ENCODE measurements around the gene SPATA46. TPM values are rescaled to one million over a fixed set of nuclear protein-coding genes. Genes with fewer than 3 reads are reported as not detected.

SPATA46 gene
- total RNA-seq, 1 donor from 2014 or later, result not detected

DNA sequence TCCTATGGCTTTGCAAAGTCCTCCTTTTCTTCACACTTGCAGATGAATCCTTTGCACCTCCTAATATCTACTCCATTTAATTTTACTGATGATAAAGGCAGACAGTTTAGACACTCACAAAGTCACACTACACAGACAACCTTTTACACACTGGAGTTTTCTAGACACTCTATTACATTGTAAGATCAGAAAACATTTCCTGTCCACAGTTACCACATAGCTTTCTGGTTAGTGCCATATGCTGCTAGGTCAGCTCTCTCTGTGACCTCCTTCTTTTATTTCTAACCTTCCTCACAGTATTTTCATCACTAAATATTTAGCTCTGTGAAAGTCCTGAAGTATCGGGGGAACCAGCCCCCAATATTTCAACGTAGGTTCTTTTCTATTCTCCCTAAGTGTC lies 30.2 kb upstream of the SPATA46 start:
- no peak overlapping the region for H3K27ac Mint-ChIP-seq (ENCODE audit: unreplicated experiment)

GRCh38 chr1:162405800-162406199 lies 29.1 kb upstream of the SPATA46 start:
- Mint-ChIP-seq H3K27me3 (ENCODE audit: unreplicated experiment) (peaks cover 2% of the 10 kb centered on the region), H3K4me3 (ENCODE audit: unreplicated experiment) (no peak overlapping the region), H3K4me1 (ENCODE audit: unreplicated experiment) (peaks cover 8% of the 10 kb centered on the region), H3K27ac (ENCODE audit: unreplicated experiment) (no peak overlapping the region), H3K36me3 (ENCODE audit: unreplicated experiment) (no peaks in the 10 kb centered on the region), H3K9me3 (ENCODE audit: unreplicated experiment) (no peaks in the 10 kb centered on the region)
- no peak for DNase-seq (ENCODE audit: extremely low spot score, unreplicated experiment)
- TF ChIP-seq, protein P1, sequence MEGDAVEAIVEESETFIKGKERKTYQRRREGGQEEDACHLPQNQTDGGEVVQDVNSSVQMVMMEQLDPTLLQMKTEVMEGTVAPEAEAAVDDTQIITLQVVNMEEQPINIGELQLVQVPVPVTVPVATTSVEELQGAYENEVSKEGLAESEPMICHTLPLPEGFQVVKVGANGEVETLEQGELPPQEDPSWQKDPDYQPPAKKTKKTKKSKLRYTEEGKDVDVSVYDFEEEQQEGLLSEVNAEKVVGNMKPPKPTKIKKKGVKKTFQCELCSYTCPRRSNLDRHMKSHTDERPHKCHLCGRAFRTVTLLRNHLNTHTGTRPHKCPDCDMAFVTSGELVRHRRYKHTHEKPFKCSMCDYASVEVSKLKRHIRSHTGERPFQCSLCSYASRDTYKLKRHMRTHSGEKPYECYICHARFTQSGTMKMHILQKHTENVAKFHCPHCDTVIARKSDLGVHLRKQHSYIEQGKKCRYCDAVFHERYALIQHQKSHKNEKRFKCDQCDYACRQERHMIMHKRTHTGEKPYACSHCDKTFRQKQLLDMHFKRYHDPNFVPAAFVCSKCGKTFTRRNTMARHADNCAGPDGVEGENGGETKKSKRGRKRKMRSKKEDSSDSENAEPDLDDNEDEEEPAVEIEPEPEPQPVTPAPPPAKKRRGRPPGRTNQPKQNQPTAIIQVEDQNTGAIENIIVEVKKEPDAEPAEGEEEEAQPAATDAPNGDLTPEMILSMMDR (IDR thresholded peaks at IDR 0.05), result no peak

More for the DNA sequence above, 30.2 kb upstream of the SPATA46 start:
- Mint-ChIP-seq H3K4me3 (ENCODE audit: unreplicated experiment) (no peak overlapping the region), H3K36me3 (ENCODE audit: unreplicated experiment) (no peaks in the 10 kb centered on the region), H3K4me1 (ENCODE audit: unreplicated experiment) (peaks cover 8% of the 10 kb centered on the region), H3K27me3 (ENCODE audit: unreplicated experiment) (no peaks in the 10 kb centered on the region), H3K9me3 (ENCODE audit: unreplicated experiment) (no peaks in the 10 kb centered on the region)
- TF ChIP-seq, protein P1 (IDR thresholded peaks at IDR 0.05), result no peak
- no peak for DNase-seq (ENCODE audit: extremely low spot score, unreplicated experiment)

DNA sequence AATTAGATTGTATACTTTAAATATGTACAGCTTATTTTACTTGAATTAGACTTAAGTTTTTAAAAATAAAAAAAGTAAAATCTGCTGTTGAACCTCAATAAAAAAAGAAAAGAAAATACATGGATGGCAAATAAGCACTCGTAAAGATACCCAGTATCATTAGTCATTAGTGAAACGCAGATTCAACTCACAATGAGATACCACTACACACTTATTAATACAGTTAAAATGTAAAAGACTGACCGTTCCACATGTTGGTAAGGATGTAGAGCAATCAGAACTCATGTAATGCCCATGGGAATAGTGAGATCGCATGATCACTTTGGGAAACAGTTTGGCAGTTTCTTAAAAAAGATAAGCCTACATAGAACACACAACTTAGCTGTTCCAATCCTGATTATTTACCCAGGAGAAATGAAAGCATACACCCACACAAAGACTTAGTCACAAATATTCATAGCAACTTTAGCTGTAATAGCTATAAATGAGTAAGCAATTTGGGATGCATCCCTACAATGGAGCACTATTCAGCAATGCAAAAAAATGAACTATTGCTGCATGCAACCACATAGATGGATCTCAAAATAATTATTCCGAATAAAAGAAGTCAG lies 28.0 kb upstream of the SPATA46 start:
- no peak for DNase-seq (ENCODE audit: extremely low spot score, unreplicated experiment)

GRCh38 chr1:162400790-162401355 lies 24.2 kb upstream of the SPATA46 start:
- Mint-ChIP-seq H3K4me1 (ENCODE audit: unreplicated experiment) (peaks cover 14% of the 10 kb centered on the region), H3K27me3 (ENCODE audit: unreplicated experiment) (peaks cover 35% of the 10 kb centered on the region), H3K9me3 (ENCODE audit: unreplicated experiment) (no peaks in the 10 kb centered on the region), H3K36me3 (ENCODE audit: unreplicated experiment) (no peaks in the 10 kb centered on the region), H3K4me3 (ENCODE audit: unreplicated experiment) (no peak overlapping the region), H3K27ac (ENCODE audit: unreplicated experiment) (no peak overlapping the region)
- TF ChIP-seq, protein P1 (IDR thresholded peaks at IDR 0.05), result no peak
- DNase-seq (ENCODE audit: extremely low spot score, unreplicated experiment), result peak; percentile 8

More for the DNA sequence above, 28.0 kb upstream of the SPATA46 start:
- H3K9me3 Mint-ChIP-seq (ENCODE audit: unreplicated experiment), result no peaks in the 10 kb centered on the region
- peaks cover 8% of the 10 kb centered on the region for H3K4me1 Mint-ChIP-seq (ENCODE audit: unreplicated experiment)
- H3K36me3 Mint-ChIP-seq (ENCODE audit: unreplicated experiment), result no peaks in the 10 kb centered on the region
- H3K27me3 Mint-ChIP-seq (ENCODE audit: unreplicated experiment), result peaks cover 2% of the 10 kb centered on the region
- no peak overlapping the region for H3K4me3 Mint-ChIP-seq (ENCODE audit: unreplicated experiment)
- no peak overlapping the region for H3K27ac Mint-ChIP-seq (ENCODE audit: unreplicated experiment)
- TF ChIP-seq, protein P1 (IDR thresholded peaks at IDR 0.05), result no peak

- DNase-seq (ENCODE audit: extremely low spot score, unreplicated experiment), result peak; percentile 36
- Mint-ChIP-seq H3K36me3 (ENCODE audit: unreplicated experiment) (no peaks in the 10 kb centered on the region), H3K4me3 (ENCODE audit: unreplicated experiment) (no peak overlapping the region), H3K9me3 (ENCODE audit: unreplicated experiment) (no peaks in the 10 kb centered on the region), H3K27me3 (ENCODE audit: unreplicated experiment) (peaks cover 42% of the 10 kb centered on the region), H3K4me1 (ENCODE audit: unreplicated experiment) (peaks cover 13% of the 10 kb centered on the region), H3K27ac (ENCODE audit: unreplicated experiment) (no peak overlapping the region)
- TF ChIP-seq, protein P1 (IDR thresholded peaks at IDR 0.05), result no peak
These were observed 22.4 kb upstream of the SPATA46 start for GRCh38 chr1:162398999-162399580.

Measured in osteocyte (in vitro differentiated cells).